GM12878 (cell line): Measurements from ENCODE around the gene AGRN. TPM values are rescaled to one million over a fixed set of nuclear protein-coding genes. Genes with fewer than 3 reads are reported as not detected.

Experiments used
- ATAC-seq: fragments of 200-7000 bp; cut with Tn5 transposase; 3 replicates; pipeline ENCODE4 v1.9.1; 2020; ENCODE audit warnings: mild to moderate bottlenecking, moderate library complexity
- BruUV-seq: library from RNA; stranded (reverse); fragments of 400-500 nt; replicated peaks from 2 replicates; lab custom pipeline; 2021; lab: Mats Ljungman, UMichigan
- CTCF ChIA-PET: fragments of 300-600 bp; sonication (Branson Sonifier 250); formaldehyde crosslinking; extraction: SDS; loops from one replicate; lab custom pipeline; 2021; ENCODE audit warnings: inconsistent platforms; lab: Yijun Ruan, JAX
- POLR2A ChIA-PET: fragments of 350-600 bp; formaldehyde crosslinking; extraction: SDS; loops from one replicate; lab custom pipeline; 2021; ENCODE audit warnings: inconsistent platforms; lab: Charles Lee
- RAD21 ChIA-PET: fragments of 300-600 bp; sonication (Branson Sonifier 250); formaldehyde crosslinking; loops from one replicate; lab custom pipeline; 2023; ENCODE audit warnings: antibody characterized with exemption; ENCODE audit not compliant: unreplicated experiment; lab: Charles Lee
- SMC1A ChIA-PET: fragments of 300-600 bp; sonication (Branson Sonifier 250); formaldehyde crosslinking; loops from one replicate; lab custom pipeline; 2023; ENCODE audit not compliant: unreplicated experiment, uncharacterized antibody; lab: Charles Lee
- DNase-seq: peaks from one replicate; pipeline ENCODE4 v3.0.0-alpha.2; 2011; ENCODE audit warnings: low read depth, low spot score
- FAIRE-seq: peaks from 3 replicates; lab custom pipeline; 2011; peaks lifted over from hg19 to GRCh38; lab: Jason Lieb, UNC
- H2AFZ ChIP-seq: 2 replicates; pipeline ENCODE4 v1.6.0; 2011; ENCODE audit warnings: low read depth, low read length, control low read depth; ENCODE audit not compliant: control insufficient read depth
- H3K27ac ChIP-seq: 2 replicates; pipeline ENCODE4 v1.5.1; 2011; ENCODE audit warnings: control low read depth; ENCODE audit not compliant: control insufficient read depth, insufficient read depth
- H3K27me3 ChIP-seq, 2 experiments: replicated peaks in 1 of 2; 2 replicates each; pipeline versions ENCODE4 v1.6.0 to v1.6.1; 2011; ENCODE audit warnings: low read length in 1 of 2; ENCODE audit not compliant: control insufficient read depth in 2 of 2, insufficient read depth in 2 of 2
- H3K36me3 ChIP-seq, 2 experiments: 2 replicates each; pipeline ENCODE4 v1.5.1; 2011; ENCODE audit warnings: low read length in 1 of 2; ENCODE audit not compliant: control insufficient read depth in 2 of 2, insufficient read depth in 2 of 2
- H3K4me1 ChIP-seq: 2 replicates; pipeline ENCODE4 v1.6.1; 2011; ENCODE audit warnings: mild to moderate bottlenecking, low read length, moderate library complexity, mixed read lengths; ENCODE audit not compliant: control insufficient read depth, insufficient read depth
- H3K4me2 ChIP-seq: 2 replicates; pipeline ENCODE4 v1.6.0; 2011; ENCODE audit warnings: control low read depth; ENCODE audit not compliant: control insufficient read depth, insufficient read depth
- H3K4me3 ChIP-seq: fragments of 200-600 bp; sonication (generic); 2 replicates; pipeline ENCODE4 v1.5.1; 2016
- H3K79me2 ChIP-seq: 2 replicates; pipeline ENCODE4 v1.6.0; 2011; ENCODE audit warnings: low read length; ENCODE audit not compliant: control insufficient read depth, insufficient read depth
- H3K9ac ChIP-seq: 2 replicates; pipeline ENCODE4 v1.8.0; 2011; ENCODE audit warnings: low read length, control low read depth, mixed read lengths; ENCODE audit not compliant: control insufficient read depth, insufficient read depth
- H3K9me3 ChIP-seq: replicated peaks from 3 replicates; pipeline ENCODE4 v1.5.1; 2011; ENCODE audit warnings: mild to moderate bottlenecking, low read length; ENCODE audit not compliant: control insufficient read depth, insufficient read depth
- H4K20me1 ChIP-seq: 2 replicates; pipeline ENCODE4 v1.6.0; 2011; ENCODE audit not compliant: control insufficient read depth, insufficient read depth
- BACH1 ChIP-seq: fragments of 450-650 bp; IDR thresholded peaks from 2 replicates; pipeline ENCODE4 v1.6.1; 2017; ENCODE audit warnings: mild to moderate bottlenecking, borderline replicate concordance
- CHD4 ChIP-seq: fragments of 200-600 bp; sonication (generic); IDR thresholded peaks from 2 replicates; pipeline ENCODE4 v1.6.1; 2016; ENCODE audit warnings: mild to moderate bottlenecking
- E2F8 ChIP-seq: fragments of 450-650 bp; IDR thresholded peaks from 2 replicates; pipeline ENCODE4 v1.6.1; 2018; ENCODE audit warnings: mild to moderate bottlenecking, low read depth, moderate library complexity; ENCODE audit not compliant: partially characterized antibody
- EGR1 ChIP-seq, 2 experiments: IDR thresholded peaks; 1 replicate in 1 of 2; 2 replicates in 1 of 2; pipeline ENCODE4 v1.6.1; 2011 to 2012; ENCODE audit warnings: low read depth in 2 of 2, low read length in 2 of 2, borderline replicate concordance in 1 of 2, mild to moderate bottlenecking in 1 of 2, moderate library complexity in 1 of 2
- FOS ChIP-seq: IDR thresholded peaks from 3 replicates; pipeline ENCODE4 v1.6.1; 2011; ENCODE audit warnings: borderline replicate concordance; ENCODE audit not compliant: insufficient read length; ENCODE audit errors: extremely low read depth
- GABPA ChIP-seq: IDR thresholded peaks from 2 replicates; pipeline ENCODE4 v1.6.1; 2014; ENCODE audit warnings: antibody characterized with exemption, low read depth, mild to moderate bottlenecking, inconsistent platforms
- RUNX3 ChIP-seq: IDR thresholded peaks from 2 replicates; pipeline ENCODE4 v1.6.1; 2012; ENCODE audit warnings: low read length, inconsistent platforms
- SUZ12 ChIP-seq: fragments of 200-600 bp; sonication (generic); IDR thresholded peaks from one replicate; pipeline ENCODE4 v1.6.1; 2018; ENCODE audit warnings: antibody characterized with exemption, mild to moderate bottlenecking; ENCODE audit not compliant: unreplicated experiment
- ZNF207 ChIP-seq: fragments of 450-650 bp; IDR thresholded peaks from 2 replicates; pipeline ENCODE4 v1.6.1; 2014; ENCODE audit warnings: antibody characterized with exemption, mild to moderate bottlenecking, borderline replicate concordance
- WGBS: methylation state at CpG from one replicate; pipeline ENCODE4 v1.1.6; 2016; ENCODE audit warnings: low lambda C conversion rate; ENCODE audit not compliant: insufficient replicate concordance, insufficient coverage; ENCODE audit errors: missing lambda C conversion rate; 5-methylcytosine and 5-hydroxymethylcytosine counted together
- in situ Hi-C: fragments of 300-500 bp; cut with MboI; formaldehyde crosslinking; loops from 9 replicates; pipeline ENCODE4 v1.14.3; 2018; ENCODE audit warnings: mixed read lengths
- intact Hi-C: fragments of 100-400 bp; cut with micrococcal nuclease; formaldehyde crosslinking; loops from one replicate; pipeline ENCODE4 v1.14.2; 2022; ENCODE audit not compliant: unreplicated experiment
- polyA plus RNA-seq, 11 experiments: library from polyadenylated mRNA; depleted of rRNA in 4 of 11; unstranded in 6 of 11; stranded (reverse) in 5 of 11; fragments of >200 nt; fragmentation: Nextera tagmentation in 4 of 11; fragmentation: Illumina TruSeq in 1 of 11; extraction: Ambion mirVana in 4 of 11; extraction: Trizol in 1 of 11; gene quantifications; 1 replicate in 1 of 11; 2 replicates in 10 of 11; pipeline versions ENCODE4 v1.2.1 to v1.2.3, GENCODE V29; 2011 to 2016; ENCODE audit warnings: inconsistent platforms in 2 of 11, missing spikeins in 2 of 11, low read depth in 1 of 11
- total RNA-seq, 4 experiments: library from RNA; depleted of rRNA in 3 of 4; stranded (reverse); fragments of >200 nt in 3 of 4; fragmentation: Illumina TruSeq in 1 of 4; extraction: Trizol in 1 of 4; gene quantifications; 2 replicates each; pipeline versions ENCODE4 v1.2.1 to v1.2.3, GENCODE V29; 2013 to 2021
- TF ChIP-seq, protein P1 (sequence below): fragments of 150-350 bp; IDR thresholded peaks from 2 replicates; pipeline ENCODE4 v1.6.1; 2016; ENCODE audit warnings: low read depth, low read length

Gene AGRN
- total and polyA plus RNA-seq, 10 of the 15 experiments (the other 5 are each of a cell fraction or from before 2014, with no cell fraction given) = 0.02 to 41.8 (median 4.1) TPM

- no peaks in the 10 kb centered on the region for H3K79me2 ChIP-seq
- H3K27me3 ChIP-seq = no peaks in the 10 kb centered on the region
- FAIRE-seq = no peak
- ChIA-PET RAD21 (no interaction called here), CTCF (no interaction called here), SMC1A (no interaction called here), POLR2A (no interaction called here)
- WGBS = 85% methylated on average over 15 of the region's 17 CpGs
- no peak overlapping the region for H2AFZ ChIP-seq
- DNase-seq = no peak
- no peak overlapping the region for H3K4me3 ChIP-seq
- ATAC-seq = no peak
- intact Hi-C loops (no loop called here), in situ Hi-C loops (no loop called here)
- no peaks in the 10 kb centered on the region for H3K4me1 ChIP-seq
- no TSS peak for BruUV-seq
- no peaks in the 10 kb centered on the region for H3K36me3 ChIP-seq
- H4K20me1 ChIP-seq = no peaks in the 10 kb centered on the region
- H3K27ac ChIP-seq = no peak overlapping the region
- H3K4me2 ChIP-seq = no peak overlapping the region
- no peaks in the 10 kb centered on the region for H3K9me3 ChIP-seq
- no peak overlapping the region for H3K9ac ChIP-seq
- TF ChIP-seq, protein P1, sequence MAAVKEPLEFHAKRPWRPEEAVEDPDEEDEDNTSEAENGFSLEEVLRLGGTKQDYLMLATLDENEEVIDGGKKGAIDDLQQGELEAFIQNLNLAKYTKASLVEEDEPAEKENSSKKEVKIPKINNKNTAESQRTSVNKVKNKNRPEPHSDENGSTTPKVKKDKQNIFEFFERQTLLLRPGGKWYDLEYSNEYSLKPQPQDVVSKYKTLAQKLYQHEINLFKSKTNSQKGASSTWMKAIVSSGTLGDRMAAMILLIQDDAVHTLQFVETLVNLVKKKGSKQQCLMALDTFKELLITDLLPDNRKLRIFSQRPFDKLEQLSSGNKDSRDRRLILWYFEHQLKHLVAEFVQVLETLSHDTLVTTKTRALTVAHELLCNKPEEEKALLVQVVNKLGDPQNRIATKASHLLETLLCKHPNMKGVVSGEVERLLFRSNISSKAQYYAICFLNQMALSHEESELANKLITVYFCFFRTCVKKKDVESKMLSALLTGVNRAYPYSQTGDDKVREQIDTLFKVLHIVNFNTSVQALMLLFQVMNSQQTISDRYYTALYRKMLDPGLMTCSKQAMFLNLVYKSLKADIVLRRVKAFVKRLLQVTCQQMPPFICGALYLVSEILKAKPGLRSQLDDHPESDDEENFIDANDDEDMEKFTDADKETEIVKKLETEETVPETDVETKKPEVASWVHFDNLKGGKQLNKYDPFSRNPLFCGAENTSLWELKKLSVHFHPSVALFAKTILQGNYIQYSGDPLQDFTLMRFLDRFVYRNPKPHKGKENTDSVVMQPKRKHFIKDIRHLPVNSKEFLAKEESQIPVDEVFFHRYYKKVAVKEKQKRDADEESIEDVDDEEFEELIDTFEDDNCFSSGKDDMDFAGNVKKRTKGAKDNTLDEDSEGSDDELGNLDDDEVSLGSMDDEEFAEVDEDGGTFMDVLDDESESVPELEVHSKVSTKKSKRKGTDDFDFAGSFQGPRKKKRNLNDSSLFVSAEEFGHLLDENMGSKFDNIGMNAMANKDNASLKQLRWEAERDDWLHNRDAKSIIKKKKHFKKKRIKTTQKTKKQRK = no peak
- TF ChIP-seq FOS = no peak
- TF ChIP-seq, all 136 proteins: peak for 0
These were observed 67.0 kb downstream of the AGRN start for GRCh38 chr1:1086911-1087341.

- Histone ChIP-seq H3K9me3 (no peaks in the 10 kb centered on the region), H3K4me3 (no peak overlapping the region), H2AFZ (no peak overlapping the region), H3K79me2 (no peaks in the 10 kb centered on the region), H3K27ac (no peak overlapping the region), H3K36me3 (no peaks in the 10 kb centered on the region), H3K9ac (no peak overlapping the region), H3K4me2 (no peak overlapping the region), H3K4me1 (peaks cover under 1% of the 10 kb centered on the region; the same call in 1 of the 2 replicates), H4K20me1 (no peaks in the 10 kb centered on the region), H3K27me3 (no peaks in the 10 kb centered on the region)
- SMC1A ChIA-PET = no interaction called here
- intact Hi-C loops (no loop called here), in situ Hi-C loops (no loop called here)
- RAD21 ChIA-PET = no interaction called here
- POLR2A ChIA-PET = no interaction called here
- BruUV-seq = no TSS peak
- WGBS = 87% methylated on average over 34 of the region's 38 CpGs
- no peak for ATAC-seq
- no peak for DNase-seq
- CTCF ChIA-PET = no interaction called here
- no peak for FAIRE-seq
- TF ChIP-seq GABPA = no peak
- TF ChIP-seq EGR1 (IDR thresholded peaks at IDR 0.05; ENCODE audit: borderline replicate concordance in 1 of 2, low read depth in 2 of 2, low read length in 2 of 2) = no peak
- TF ChIP-seq E2F8 = no peak
- TF ChIP-seq SUZ12 = no peak
- TF ChIP-seq RUNX3 = no peak
- no peak for TF ChIP-seq CHD4
- no peak for TF ChIP-seq BACH1
- no peak for TF ChIP-seq ZNF207
These were observed 67.6 kb downstream of the AGRN start for GRCh38 chr1:1087351-1088028.
